ENCODE results near the gene TIMP1. TPM values are rescaled to one million over a fixed set of nuclear protein-coding genes. Genes with fewer than 3 reads are reported as not detected.
"Not testable (repeated sequence)": the region's sequence is repeated elsewhere in the genome, so short reads cannot be mapped to it uniquely, and the experiment has no call there.

TIMP1 gene
- polyA plus RNA-seq, 3 donors = 73.6 to 97.2 (median 80.5) TPM

GRCh38 chrX:47587091-47587891 is 5.1 kb downstream of the TIMP1 start:
- DNase-seq (ENCODE audit: extremely low read depth in 1 of 11, low read depth in 9 of 11, low spot score in 4 of 11) = no peak

- DNase-seq (ENCODE audit: extremely low read depth in 1 of 11, low read depth in 9 of 11, low spot score in 4 of 11) = no peak
Observed at GRCh38 chrX:47587906-47588735, 5.9 kb downstream of the TIMP1 start.

- DNase-seq (ENCODE audit: extremely low read depth in 1 of 11, low read depth in 9 of 11, low spot score in 4 of 11) = no peak
Observed at GRCh38 chrX:47590984-47591383, 8.7 kb downstream of the TIMP1 start.

DNA sequence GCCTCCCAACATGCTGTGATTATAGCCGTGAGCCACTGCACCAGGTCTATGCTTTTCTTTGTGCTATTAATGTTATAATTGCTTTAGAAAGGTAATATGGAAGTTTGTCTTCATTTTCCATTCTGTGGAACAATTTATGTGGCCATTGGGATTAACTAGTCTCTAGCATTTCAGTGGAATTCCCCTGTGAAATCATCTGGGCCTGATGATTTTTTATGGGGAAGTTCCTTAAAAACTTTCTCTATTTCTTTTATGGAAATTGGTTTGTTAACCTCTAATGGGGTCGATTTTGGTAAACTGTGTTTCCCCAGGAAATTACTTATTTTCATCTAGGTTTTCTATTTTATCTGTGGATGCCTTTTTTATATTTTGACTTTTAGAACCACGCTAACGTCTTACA is 11.3 kb downstream of the TIMP1 start:
- no peak for DNase-seq (ENCODE audit: extremely low read depth in 1 of 11, low read depth in 9 of 11, low spot score in 4 of 11)

DNA sequence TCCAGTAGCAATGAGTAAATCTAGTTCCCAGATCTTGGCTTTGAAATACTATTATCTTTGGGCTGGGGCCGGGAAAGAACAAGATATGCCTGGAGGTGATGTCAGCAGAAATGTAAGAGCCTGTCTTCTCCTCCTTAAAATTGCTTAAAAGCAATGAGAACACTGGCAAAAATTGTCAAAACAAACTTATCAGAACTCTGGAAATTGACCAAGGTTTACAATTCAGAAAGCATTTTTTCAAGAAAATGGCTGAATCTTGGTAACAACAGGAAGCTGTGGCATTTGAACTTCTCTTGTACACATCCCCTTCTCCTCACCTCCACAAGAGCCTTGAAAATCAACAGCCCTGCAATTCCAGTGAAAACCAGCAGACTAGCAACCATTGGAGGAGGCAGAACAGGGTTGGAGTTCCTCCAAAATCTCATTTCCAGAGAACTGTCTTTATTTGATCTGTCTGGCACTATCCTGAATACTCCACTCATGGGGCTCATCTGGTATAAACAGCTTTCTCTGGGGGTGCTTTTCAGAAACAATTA is 13.5 kb downstream of the TIMP1 start:
- no peak for DNase-seq (ENCODE audit: extremely low read depth in 1 of 11, low read depth in 9 of 11, low spot score in 4 of 11)

- DNase-seq (ENCODE audit: extremely low read depth in 1 of 11, low read depth in 9 of 11, low spot score in 4 of 11) = no peak
Observed at GRCh38 chrX:47596256-47596655, 14.0 kb downstream of the TIMP1 start.

DNA sequence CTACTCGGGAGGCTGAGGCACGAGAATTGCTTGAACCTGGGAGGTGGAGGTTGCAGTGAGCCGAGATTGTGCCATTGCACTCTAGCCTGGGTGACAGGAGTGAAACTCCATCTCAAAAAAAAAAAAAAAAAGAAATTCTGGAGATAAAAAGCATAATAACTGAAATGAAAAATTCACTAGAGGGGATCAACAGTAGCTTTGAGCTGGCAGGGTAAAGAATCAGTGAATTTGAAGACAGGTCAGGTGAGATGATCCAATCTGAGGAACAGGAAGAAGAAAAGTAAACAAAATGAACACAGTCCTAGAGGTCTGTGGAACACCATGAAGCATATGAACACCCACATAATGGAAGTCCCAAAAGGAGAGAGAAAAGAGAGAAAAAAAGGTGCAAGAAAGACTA is 15.0 kb downstream of the TIMP1 start:
- DNase-seq (ENCODE audit: extremely low read depth in 1 of 11, low read depth in 9 of 11, low spot score in 4 of 11) = no peak

DNA sequence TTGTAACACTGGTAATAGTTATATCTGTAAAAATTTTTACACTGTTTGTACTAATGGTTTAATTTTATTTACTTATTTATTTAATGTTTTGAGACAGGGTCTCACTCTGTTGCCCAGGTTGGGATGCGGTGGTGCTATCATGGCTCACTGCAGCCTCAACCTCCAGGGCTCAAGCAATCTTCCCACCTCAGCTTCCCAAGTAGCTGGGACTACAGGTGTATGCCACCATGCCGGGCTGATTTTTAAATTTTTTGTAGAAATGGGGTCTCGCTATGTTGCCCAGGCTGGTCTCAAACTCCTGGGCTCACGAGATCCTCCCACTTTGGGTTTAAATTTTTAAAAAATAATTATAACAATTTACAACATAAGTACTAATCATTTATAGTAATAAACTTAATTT is 20.9 kb downstream of the TIMP1 start:
- not testable (repeated sequence) for DNase-seq (ENCODE audit: extremely low read depth in 1 of 11, low read depth in 9 of 11, low spot score in 4 of 11)

- no peak for DNase-seq (ENCODE audit: extremely low read depth in 1 of 11, low read depth in 9 of 11, low spot score in 4 of 11)
Observed at GRCh38 chrX:47605024-47605423, 22.8 kb downstream of the TIMP1 start.

DNA sequence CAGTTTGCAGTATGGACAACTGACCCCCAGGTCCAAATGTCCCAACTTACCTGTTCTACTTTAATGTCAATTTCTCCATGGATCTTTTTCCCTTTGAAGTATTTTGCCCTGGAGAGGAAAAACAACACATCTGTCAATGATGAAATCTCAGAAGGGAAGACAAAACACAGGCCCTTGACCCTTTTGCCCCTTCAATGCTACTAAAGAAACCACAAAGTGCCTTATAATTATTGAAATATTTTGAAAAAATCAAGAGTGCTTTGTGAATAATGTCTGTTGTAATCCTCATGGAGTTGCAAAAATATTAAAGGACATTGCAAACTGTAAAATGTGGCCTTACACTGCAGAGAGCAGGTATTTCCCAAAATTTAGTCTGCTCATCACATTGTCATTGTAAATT is 24.9 kb downstream of the TIMP1 start:
- DNase-seq (ENCODE audit: extremely low read depth in 1 of 11, low read depth in 9 of 11, low spot score in 4 of 11) = no peak

DNA sequence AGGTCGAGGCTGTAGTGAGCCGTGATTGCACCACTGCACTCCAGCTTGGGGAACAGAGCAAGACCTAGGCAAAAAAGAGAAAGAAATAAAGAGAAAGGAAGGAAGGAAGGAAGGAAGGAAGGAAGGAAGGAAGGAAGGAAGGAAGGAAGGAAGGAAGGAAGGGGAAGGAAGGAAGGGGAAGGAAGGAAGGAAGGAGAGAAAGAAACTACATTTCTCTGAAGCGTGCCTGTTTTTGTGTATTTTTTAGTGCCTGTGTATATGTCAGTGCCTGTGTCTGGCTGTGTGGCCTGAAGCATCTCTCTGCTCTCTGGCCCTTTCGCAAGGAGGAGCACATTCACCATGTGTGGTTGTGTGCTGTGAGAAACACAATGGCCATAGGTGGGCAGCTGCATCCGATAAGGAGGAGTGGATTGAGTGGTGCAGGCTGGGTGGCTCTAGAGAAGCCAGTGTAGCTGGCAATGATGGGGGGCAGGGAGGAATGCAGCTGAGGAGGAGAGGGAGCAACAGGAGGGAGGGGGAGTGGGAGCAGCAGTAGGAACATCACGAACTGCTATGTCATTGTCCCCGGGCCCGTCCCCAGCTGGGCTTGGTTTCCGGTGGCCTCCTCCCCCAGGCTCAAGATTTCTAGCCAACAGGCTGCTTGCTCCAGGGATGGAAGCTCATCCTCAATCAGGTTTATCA is 26.0 kb downstream of the TIMP1 start:
- peak in 2 of 11 donors; percentile 14 to 20 for DNase-seq (ENCODE audit: extremely low read depth in 1 of 11, low read depth in 9 of 11, low spot score in 4 of 11)

- DNase-seq (ENCODE audit: extremely low read depth in 1 of 11, low read depth in 9 of 11, low spot score in 4 of 11) = no peak
Observed at GRCh38 chrX:47610511-47610910, 28.3 kb downstream of the TIMP1 start.

- DNase-seq (ENCODE audit: extremely low read depth in 1 of 11, low read depth in 9 of 11, low spot score in 4 of 11) = no peak
Observed at GRCh38 chrX:47611489-47611888, 29.3 kb downstream of the TIMP1 start.

- no peak for DNase-seq (ENCODE audit: extremely low read depth in 1 of 11, low read depth in 9 of 11, low spot score in 4 of 11)
Observed at GRCh38 chrX:47611926-47612325, 29.7 kb downstream of the TIMP1 start.

GRCh38 chrX:47612418-47612817 is 30.2 kb downstream of the TIMP1 start:
- no peak for DNase-seq (ENCODE audit: extremely low read depth in 1 of 11, low read depth in 9 of 11, low spot score in 4 of 11)

GRCh38 chrX:47613082-47613481 is 30.8 kb downstream of the TIMP1 start:
- no peak for DNase-seq (ENCODE audit: extremely low read depth in 1 of 11, low read depth in 9 of 11, low spot score in 4 of 11)

- no peak for DNase-seq (ENCODE audit: extremely low read depth in 1 of 11, low read depth in 9 of 11, low spot score in 4 of 11)
Observed at GRCh38 chrX:47614618-47615017, 32.4 kb downstream of the TIMP1 start.

DNA sequence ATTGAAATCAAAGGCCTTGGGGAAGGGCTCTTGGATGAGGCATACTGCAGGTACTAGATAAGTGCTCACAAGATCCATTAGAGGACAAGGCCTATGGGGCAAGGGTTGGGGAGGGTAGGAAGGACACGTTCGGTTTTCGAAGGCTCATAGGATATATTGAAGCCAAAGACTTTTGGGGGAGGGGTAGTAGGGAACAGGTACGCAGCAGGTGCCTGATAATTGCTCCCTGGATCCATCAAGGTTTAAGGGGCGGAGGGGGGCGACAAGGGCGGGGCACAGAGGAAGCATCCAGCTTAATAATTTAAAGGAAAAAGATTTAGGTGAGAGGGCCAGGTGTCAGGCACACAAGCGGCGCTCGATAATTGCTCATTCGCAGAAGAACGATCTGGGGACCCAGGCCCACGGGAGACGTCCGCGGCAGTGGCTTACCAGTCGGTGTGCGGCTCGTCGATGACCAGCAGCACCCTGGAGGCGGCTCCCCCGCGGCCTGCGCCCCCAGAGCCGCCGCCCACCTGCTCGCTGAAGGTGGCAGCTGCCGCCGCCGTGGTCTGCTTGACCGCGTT is 36.8 kb downstream of the TIMP1 start:
- DNase-seq (ENCODE audit: extremely low read depth in 1 of 11, low read depth in 9 of 11, low spot score in 4 of 11) = no peak
